Measurements from ENCODE around the gene ZER1.

- no peak for TF ChIP-seq CTCF (IDR thresholded peaks at IDR 0.05)
- no peak for TF ChIP-seq POLR2A (IDR thresholded peaks at IDR 0.05)
Measured at GRCh38 chr9:128765499-128765898, 6.2 kb downstream of the ZER1 start.
